NT2/D1 (cell line): Measurements from ENCODE around the gene TENM3.

ENCODE experiments used
- DNase-seq: peaks from one replicate; pipeline ENCODE4 v3.0.0-alpha.2; 2011; ENCODE audit warnings: low read depth, low spot score
- H3K27me3 ChIP-seq: 2 replicates; pipeline ENCODE4 v1.6.0; 2011; ENCODE audit warnings: mild to moderate bottlenecking; ENCODE audit not compliant: insufficient read length, insufficient read depth
- H3K36me3 ChIP-seq: 2 replicates; pipeline ENCODE4 v1.6.1; 2011; ENCODE audit warnings: mild to moderate bottlenecking, low read length, mixed read lengths; ENCODE audit not compliant: insufficient read depth, insufficient read length
- H3K4me1 ChIP-seq: 2 replicates; pipeline ENCODE4 v1.5.1; 2011; ENCODE audit not compliant: insufficient read depth, insufficient read length
- H3K4me3 ChIP-seq: 2 replicates; pipeline ENCODE4 v1.5.1; 2011; ENCODE audit warnings: low read depth; ENCODE audit not compliant: insufficient read length
- H3K9ac ChIP-seq: 2 replicates; pipeline ENCODE4 v1.6.0; 2011; ENCODE audit warnings: low read depth; ENCODE audit not compliant: insufficient read length
- H3K9me3 ChIP-seq: 2 replicates; pipeline ENCODE4 v1.5.1; 2011; ENCODE audit warnings: mild to moderate bottlenecking, low read length; ENCODE audit not compliant: insufficient read depth
- SUZ12 ChIP-seq: IDR thresholded peaks from 2 replicates; pipeline ENCODE4 v1.6.1; 2011; ENCODE audit not compliant: insufficient read length, insufficient read depth; ENCODE audit errors: extremely low read depth
- YY1 ChIP-seq: IDR thresholded peaks from 2 replicates; pipeline ENCODE4 v1.6.1; 2011; ENCODE audit not compliant: insufficient read length, insufficient read depth
- ZNF274 ChIP-seq: IDR thresholded peaks from 2 replicates; pipeline ENCODE4 v1.6.1; 2011; ENCODE audit warnings: mild to moderate bottlenecking, low read depth, low read length

Gene TENM3

DNA sequence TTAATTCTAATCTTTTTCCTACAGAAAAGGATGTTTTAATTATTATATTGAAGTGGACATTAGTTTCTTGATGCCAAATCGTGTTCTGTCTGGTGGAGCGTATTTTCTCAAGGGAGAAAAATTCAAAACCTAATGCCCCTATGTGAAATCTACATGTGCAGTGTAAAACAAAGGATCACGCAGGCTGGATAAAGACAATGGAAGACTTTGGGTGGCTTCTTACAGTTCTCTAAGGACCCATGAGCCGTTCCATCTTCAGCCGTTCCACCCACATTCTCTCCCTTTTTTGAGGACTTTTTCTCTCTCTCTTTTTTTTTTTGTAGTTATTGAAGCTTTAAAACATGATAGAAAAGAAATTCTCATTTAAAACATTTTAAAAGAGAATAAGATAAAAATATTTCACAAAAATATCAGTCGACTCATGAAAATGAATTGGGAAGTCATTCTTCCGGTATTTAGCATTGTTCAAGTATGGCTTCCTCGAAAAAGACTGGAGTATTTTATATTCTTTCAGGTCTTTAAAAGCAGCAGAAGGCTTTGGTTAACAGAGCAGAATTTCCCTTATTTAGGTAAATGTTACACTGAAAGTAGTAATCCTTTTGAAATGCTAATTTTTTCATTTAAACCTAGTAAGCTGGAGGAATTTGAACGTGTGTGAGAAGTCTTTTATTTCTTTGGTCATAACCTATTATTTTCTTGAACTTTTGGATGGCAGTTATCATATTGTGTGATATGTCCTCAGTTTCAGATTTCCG is 11.0 kb downstream of the TENM3 start:
- Histone ChIP-seq H3K36me3 (no peaks in the 10 kb centered on the region), H3K27me3 (no peaks in the 10 kb centered on the region), H3K9ac (no peak overlapping the region), H3K4me1 (peaks cover 7% of the 10 kb centered on the region), H3K9me3 (no peaks in the 10 kb centered on the region), H3K4me3 (no peak overlapping the region)
- no peak for DNase-seq
- TF ChIP-seq YY1 (no peak), ZNF274 (no peak), SUZ12 (no peak)

DNA sequence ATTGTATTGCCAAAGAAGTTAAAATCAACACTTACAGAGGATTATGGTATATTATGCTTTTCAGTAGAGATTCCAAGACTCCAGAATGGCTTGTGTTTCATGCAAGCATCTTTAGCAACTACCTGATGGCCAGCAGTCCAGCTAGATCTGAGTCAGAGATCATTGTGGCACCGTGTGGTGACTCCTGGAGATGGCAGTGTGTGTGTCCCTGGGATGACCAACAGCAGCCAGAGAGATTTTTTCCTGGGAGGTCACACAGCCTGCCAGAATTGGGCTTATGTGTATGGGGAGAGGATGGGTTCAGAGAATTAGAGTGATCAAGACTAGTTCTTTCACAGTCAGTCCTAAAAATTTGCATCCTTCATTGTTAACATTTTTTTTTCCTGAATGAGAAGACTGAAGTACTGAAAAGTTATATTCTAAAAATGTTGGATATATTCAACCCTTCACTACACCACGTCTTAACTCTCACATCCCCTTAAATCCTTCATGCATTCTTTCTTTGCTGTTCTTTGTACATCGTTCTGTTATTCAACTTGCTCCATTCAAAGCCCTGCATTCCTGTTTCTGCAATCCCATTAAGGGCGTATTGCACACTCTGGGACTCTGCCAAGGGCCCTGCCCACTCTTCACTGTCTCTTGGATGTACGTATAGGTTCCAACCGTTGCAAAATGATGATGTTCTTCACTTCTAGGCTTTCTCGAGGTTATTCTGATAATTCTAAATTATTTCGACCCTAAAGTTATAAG is 12.4 kb downstream of the TENM3 start:
- no peak for DNase-seq
- Histone ChIP-seq H3K9ac (no peak overlapping the region), H3K9me3 (no peaks in the 10 kb centered on the region), H3K36me3 (no peaks in the 10 kb centered on the region), H3K4me1 (peaks cover 7% of the 10 kb centered on the region), H3K27me3 (no peaks in the 10 kb centered on the region), H3K4me3 (no peak overlapping the region)
- TF ChIP-seq ZNF274 = no peak
- TF ChIP-seq SUZ12 = no peak
- no peak for TF ChIP-seq YY1

DNA sequence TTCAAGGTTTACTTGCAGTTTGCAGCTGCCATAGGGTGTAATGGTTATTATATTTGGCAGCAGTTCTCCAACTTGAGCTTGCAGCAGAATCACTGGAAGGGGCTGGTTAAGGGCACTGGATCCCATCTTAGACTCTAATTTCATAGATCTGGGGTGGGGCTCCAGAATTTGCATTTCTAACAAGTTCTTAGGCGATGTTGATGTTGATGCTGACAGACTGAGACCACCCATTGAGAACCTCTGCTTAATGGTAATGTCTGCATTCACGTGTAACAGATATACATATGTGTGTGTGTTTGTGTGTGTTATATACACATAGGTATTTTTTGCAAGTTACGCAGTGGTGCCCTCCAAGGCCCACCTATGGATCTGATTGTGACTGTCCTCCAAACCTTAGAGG is 13.8 kb downstream of the TENM3 start:
- no peaks in the 10 kb centered on the region for H3K9me3 ChIP-seq
- TF ChIP-seq YY1 (no peak), SUZ12 (no peak)
- no peak overlapping the region for H3K4me3 ChIP-seq

DNA sequence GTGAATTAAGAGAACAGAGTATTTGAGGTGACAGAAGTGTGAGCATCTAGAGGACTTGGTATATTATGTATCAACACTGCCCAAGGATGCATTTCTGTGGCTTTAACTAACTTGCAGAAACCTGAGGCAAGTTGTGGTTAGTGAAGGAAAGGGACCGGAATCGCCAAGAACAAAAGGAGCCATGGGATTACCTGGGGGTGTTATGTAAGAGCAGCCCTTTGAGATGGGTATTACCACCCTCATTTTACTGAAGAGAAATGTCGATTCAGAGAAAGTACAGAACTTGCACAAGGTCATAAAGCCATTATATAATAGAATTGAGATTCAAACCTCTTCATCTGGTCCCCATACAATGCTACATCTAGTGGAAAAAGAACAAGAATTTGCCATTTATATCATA is 14.3 kb downstream of the TENM3 start:
- Histone ChIP-seq H3K4me1 (peaks cover 7% of the 10 kb centered on the region), H3K9ac (no peak overlapping the region), H3K9me3 (no peaks in the 10 kb centered on the region), H3K27me3 (no peaks in the 10 kb centered on the region), H3K36me3 (no peaks in the 10 kb centered on the region), H3K4me3 (no peak overlapping the region)
- TF ChIP-seq YY1 = no peak
- TF ChIP-seq SUZ12 = no peak
- no peak for TF ChIP-seq ZNF274
- DNase-seq = no peak

More for the DNA sequence above, 13.8 kb downstream of the TENM3 start:
- no peak overlapping the region for H3K9ac ChIP-seq
- H3K36me3 ChIP-seq = no peaks in the 10 kb centered on the region
- no peak for DNase-seq
- H3K27me3 ChIP-seq = no peaks in the 10 kb centered on the region
- peaks cover 7% of the 10 kb centered on the region for H3K4me1 ChIP-seq

DNA sequence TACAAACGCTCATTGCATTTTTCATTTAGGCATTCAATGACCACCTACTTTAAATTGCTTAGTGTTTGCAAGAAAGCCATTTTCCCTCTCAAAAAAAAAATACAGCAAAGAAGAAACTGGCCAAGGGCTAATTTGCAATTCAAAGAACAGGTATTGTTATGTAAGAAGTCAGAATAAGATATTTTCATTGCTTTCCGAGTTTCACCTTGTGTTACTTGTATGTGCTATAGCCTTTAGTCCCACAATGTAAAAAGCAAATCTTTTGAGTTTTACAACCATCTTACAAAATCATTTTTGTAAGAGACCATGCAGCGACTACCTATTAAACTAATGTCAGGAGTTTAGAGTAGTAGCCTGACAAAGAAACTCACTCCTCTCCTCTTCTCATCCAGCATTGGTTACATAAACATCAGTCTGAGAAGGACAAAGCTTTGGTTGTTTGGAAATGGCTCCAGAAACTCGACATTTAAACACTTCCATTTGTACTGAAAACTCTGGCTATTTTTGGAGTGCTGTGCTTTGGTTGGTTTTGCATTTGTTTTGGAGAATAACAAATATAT is 15.3 kb downstream of the TENM3 start:
- Histone ChIP-seq H3K27me3 (no peaks in the 10 kb centered on the region), H3K9me3 (no peaks in the 10 kb centered on the region), H3K36me3 (no peaks in the 10 kb centered on the region), H3K4me3 (no peak overlapping the region), H3K9ac (no peak overlapping the region), H3K4me1 (peaks cover 7% of the 10 kb centered on the region)
- no peak for DNase-seq
- TF ChIP-seq SUZ12 (no peak), YY1 (no peak), ZNF274 (no peak)

DNA sequence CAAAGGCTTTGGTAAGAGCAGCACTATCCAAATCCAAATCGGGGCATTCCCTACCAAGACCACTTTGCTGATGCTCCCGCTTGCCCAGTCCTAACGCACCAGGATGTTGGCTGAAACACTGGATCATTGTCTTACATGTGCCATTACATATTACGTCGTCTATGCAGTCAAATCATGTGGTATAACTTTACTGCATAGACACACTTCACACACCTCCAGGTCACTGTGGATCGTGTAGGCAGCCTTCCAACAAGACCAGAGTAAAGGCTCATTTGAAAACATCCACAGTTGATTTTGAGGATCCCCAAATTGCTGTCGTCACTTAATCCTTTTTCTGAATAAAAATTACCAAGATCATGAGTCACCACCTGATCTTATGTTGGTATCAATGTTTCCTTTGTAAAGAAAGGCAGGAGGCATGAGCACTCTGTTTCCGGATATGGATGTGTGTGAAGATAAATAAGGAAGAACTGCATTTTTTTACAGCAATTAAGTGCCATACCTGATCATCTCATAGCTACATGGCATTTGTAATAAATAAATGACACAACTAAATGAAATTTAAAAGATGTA is 18.5 kb downstream of the TENM3 start:
- no peak for DNase-seq
- no peaks in the 10 kb centered on the region for H3K4me1 ChIP-seq
- H3K9me3 ChIP-seq = no peaks in the 10 kb centered on the region
- no peaks in the 10 kb centered on the region for H3K27me3 ChIP-seq
- no peak overlapping the region for H3K9ac ChIP-seq
- H3K4me3 ChIP-seq = no peak overlapping the region
- H3K36me3 ChIP-seq = no peaks in the 10 kb centered on the region
- TF ChIP-seq ZNF274 = no peak
- TF ChIP-seq SUZ12 = no peak
- no peak for TF ChIP-seq YY1

DNA sequence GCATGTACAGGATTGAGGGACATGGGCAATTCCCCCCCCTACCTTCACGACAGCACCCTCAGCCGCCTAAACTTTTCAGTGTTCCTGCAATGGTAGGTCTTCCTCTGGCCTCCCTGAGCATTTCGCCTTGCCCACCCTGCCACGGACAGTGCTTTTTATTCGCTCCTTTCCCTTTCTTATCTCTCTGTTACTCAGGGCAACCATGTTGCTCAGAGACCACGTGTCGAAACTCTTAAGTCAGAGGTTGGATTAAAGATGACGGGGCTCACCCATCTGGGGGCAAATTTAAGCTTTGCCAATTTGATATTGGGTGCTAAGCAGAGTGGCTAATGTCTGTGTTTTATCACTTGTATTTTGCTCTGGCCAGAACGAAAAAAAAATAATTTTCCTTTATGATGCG is 20.4 kb downstream of the TENM3 start:
- TF ChIP-seq YY1 (no peak), ZNF274 (no peak)
- no peak for DNase-seq
- no peaks in the 10 kb centered on the region for H3K4me1 ChIP-seq
- H3K4me3 ChIP-seq = no peak overlapping the region
- no peaks in the 10 kb centered on the region for H3K27me3 ChIP-seq
- no peaks in the 10 kb centered on the region for H3K36me3 ChIP-seq
- peaks cover 5% of the 10 kb centered on the region; the same call in 1 of the 2 replicates for H3K9me3 ChIP-seq
- no peak overlapping the region for H3K9ac ChIP-seq
